Endothelial cell of umbilical vein (primary cell): ENCODE data around the gene FLNB. TPM values are rescaled to one million over a fixed set of nuclear protein-coding genes. Genes with fewer than 3 reads are reported as not detected.

Source experiments
- BruUV-seq: library from RNA; stranded (reverse); fragments of 400-500 nt; replicated peaks from 2 replicates; lab custom pipeline; 2021; lab: Mats Ljungman, UMichigan
- CTCF ChIA-PET: fragments of 300-600, 350-600 bp; sonication (Branson Sonifier 250); formaldehyde crosslinking; loops from one replicate; lab custom pipeline; 2021; ENCODE audit warnings: antibody characterized with exemption, inconsistent platforms; lab: Charles Lee
- POLR2A ChIA-PET: fragments of 300-600, 350-600 bp; sonication (Branson Sonifier 250); formaldehyde crosslinking; loops from one replicate; lab custom pipeline; 2021; ENCODE audit warnings: antibody characterized with exemption, inconsistent platforms; lab: Charles Lee
- DNase-seq: peaks from one replicate; pipeline ENCODE4 v3.0.0-alpha.2; 2011; ENCODE audit warnings: low read depth, low spot score
- FAIRE-seq: peaks from 2 replicates; lab custom pipeline; 2011; peaks lifted over from hg19 to GRCh38; lab: Jason Lieb, UNC
- H2AFZ ChIP-seq: 2 replicates; pipeline ENCODE4 v1.6.0; 2012; ENCODE audit warnings: low read depth, low read length, control low read depth, inconsistent platforms
- H3K27ac ChIP-seq: 2 replicates; pipeline ENCODE4 v1.5.1; 2011; ENCODE audit warnings: low read depth, mild to moderate bottlenecking, control low read depth, low read length, moderate library complexity; ENCODE audit not compliant: insufficient read depth
- H3K27me3 ChIP-seq, 2 experiments: 2 replicates each; pipeline versions ENCODE4 v1.6.0 to v1.6.1; 2011; ENCODE audit warnings: low read length in 2 of 2, mixed read lengths in 1 of 2; ENCODE audit not compliant: control insufficient read depth in 2 of 2, insufficient read depth in 2 of 2
- H3K36me3 ChIP-seq, 2 experiments: 2 replicates in 1 of 2; 3 replicates in 1 of 2; pipeline ENCODE4 v1.5.1; 2011; ENCODE audit warnings: low read length in 2 of 2, mild to moderate bottlenecking in 1 of 2, moderate library complexity in 1 of 2; ENCODE audit not compliant: control insufficient read depth in 2 of 2, insufficient read depth in 2 of 2; ENCODE audit errors: extremely low read depth in 1 of 2
- H3K4me1 ChIP-seq: 3 replicates; pipeline ENCODE4 v1.5.1; 2011; ENCODE audit warnings: mild to moderate bottlenecking, low read length; ENCODE audit not compliant: control insufficient read depth, insufficient read depth; ENCODE audit errors: extremely low read depth
- H3K4me2 ChIP-seq: 2 replicates; pipeline ENCODE4 v1.6.1; 2011; ENCODE audit warnings: low read length, control low read depth, mixed read lengths; ENCODE audit not compliant: insufficient read depth
- H3K4me3 ChIP-seq, 3 experiments: fragments of 200-600 bp in 1 of 3; sonication (generic), shearing (Covaris generic) in 1 of 3; replicated peaks in 1 of 3; 2 replicates each; pipeline ENCODE4 v1.5.1; 2011 to 2016; ENCODE audit warnings: control low read depth in 3 of 3, low read length in 3 of 3, mild to moderate bottlenecking in 2 of 3, inconsistent platforms in 1 of 3, low read depth in 1 of 3, moderate library complexity in 1 of 3; ENCODE audit not compliant: insufficient read depth in 1 of 3
- H3K79me2 ChIP-seq: 2 replicates; pipeline ENCODE4 v1.6.0; 2012; ENCODE audit warnings: low read length, inconsistent platforms; ENCODE audit not compliant: control insufficient read depth, insufficient read depth
- H3K9ac ChIP-seq: replicated peaks from 2 replicates; pipeline ENCODE3; 2011; ENCODE audit warnings: low read length, control low read depth; ENCODE audit not compliant: insufficient read depth; ENCODE audit errors: extremely low read depth
- H3K9me1 ChIP-seq: replicated peaks from 3 replicates; pipeline ENCODE4 v1.6.0; 2011; ENCODE audit warnings: mild to moderate bottlenecking, low read length; ENCODE audit not compliant: control insufficient read depth, insufficient read depth; ENCODE audit errors: extremely low read depth
- H3K9me3 ChIP-seq: replicated peaks from 2 replicates; pipeline ENCODE4 v1.5.1; 2012; ENCODE audit warnings: low read length, inconsistent platforms; ENCODE audit not compliant: control insufficient read depth, insufficient read depth
- H4K20me1 ChIP-seq: replicated peaks from 2 replicates; pipeline ENCODE3; 2011; ENCODE audit warnings: mild to moderate bottlenecking, low read length; ENCODE audit not compliant: control insufficient read depth, insufficient read depth; ENCODE audit errors: extremely low read depth
- EZH2 ChIP-seq: IDR thresholded peaks from 2 replicates; pipeline ENCODE4 v1.6.1; 2012; ENCODE audit warnings: borderline replicate concordance, low read depth, mild to moderate bottlenecking, moderate library complexity, low read length, inconsistent platforms; ENCODE audit not compliant: severe bottlenecking
- FOS ChIP-seq: IDR thresholded peaks from 2 replicates; pipeline ENCODE4 v1.6.1; 2011; ENCODE audit warnings: mild to moderate bottlenecking, low read length, moderate library complexity, borderline replicate concordance; ENCODE audit not compliant: insufficient read depth
- GATA2 ChIP-seq: IDR thresholded peaks from 2 replicates; pipeline ENCODE4 v1.7.0; 2011; ENCODE audit warnings: low read depth, mild to moderate bottlenecking, moderate library complexity, mixed read lengths, low read length; ENCODE audit not compliant: insufficient read length, insufficient read depth
- JUN ChIP-seq: IDR thresholded peaks from 2 replicates; pipeline ENCODE4 v1.6.1; 2011; ENCODE audit warnings: borderline replicate concordance, low read depth; ENCODE audit not compliant: insufficient read length, insufficient read depth
- MYC ChIP-seq: IDR thresholded peaks from one replicate; pipeline ENCODE4 v1.6.1; 2011; ENCODE audit warnings: mild to moderate bottlenecking, low read depth, low read length
- POLR2A ChIP-seq: IDR thresholded peaks from 2 replicates; pipeline ENCODE4 v1.6.1; 2012; ENCODE audit warnings: low read depth, mild to moderate bottlenecking, control low read depth, low read length
- POLR2AphosphoS5 ChIP-seq: IDR thresholded peaks from 2 replicates; pipeline ENCODE4 v1.6.1; 2012; ENCODE audit warnings: low read depth, mild to moderate bottlenecking, control low read depth, low read length, moderate library complexity; ENCODE audit not compliant: insufficient read depth
- dilution Hi-C: fragments of 300-500 bp; cut with MboI; formaldehyde crosslinking; loops from one replicate; pipeline ENCODE4 v1.15.0; 2019; ENCODE audit warnings: low sequenced_read_pairs; ENCODE audit not compliant: extremely low pct_ligation_motif_present
- intact Hi-C: fragments of 100-400 bp; cut with micrococcal nuclease; formaldehyde crosslinking; loops from one replicate; pipeline ENCODE4 v1.10.0; 2022
- polyA plus RNA-seq, 4 experiments: library from polyadenylated mRNA; depleted of rRNA in 3 of 4; stranded (reverse) in 3 of 4; unstranded in 1 of 4; fragments of >200 nt; gene quantifications; 2 replicates each; pipeline versions ENCODE4 v1.2.1 to v1.2.3, GENCODE V29; 2011 to 2012; ENCODE audit warnings: missing spikeins in 1 of 4
- total RNA-seq: library from RNA; stranded (reverse); gene quantifications from 2 replicates; pipeline ENCODE4 v1.2.3, GENCODE V29; 2021
- TF ChIP-seq, protein P1 (sequence below): IDR thresholded peaks from 2 replicates; pipeline ENCODE4 v1.6.1; 2011; ENCODE audit not compliant: insufficient read depth, insufficient read length
- TF ChIP-seq, protein P2 (sequence below), 2 donors: IDR thresholded peaks; 1 replicate in 1 of 2; 2 replicates in 1 of 2; pipeline ENCODE4 v1.5.1; 2011; ENCODE audit warnings: low read length in 2 of 2, mild to moderate bottlenecking in 2 of 2, moderate library complexity in 2 of 2, control low read depth in 1 of 2, inconsistent platforms in 1 of 2, low read depth in 1 of 2; ENCODE audit not compliant: insufficient read depth in 1 of 2; ENCODE audit errors: extremely low read depth in 1 of 2

FLNB gene
- total and polyA plus RNA-seq, 2 donors (not counting 3 experiments of a cell fraction or from before 2014, with no cell fraction given) = 479 to 670 TPM

DNA sequence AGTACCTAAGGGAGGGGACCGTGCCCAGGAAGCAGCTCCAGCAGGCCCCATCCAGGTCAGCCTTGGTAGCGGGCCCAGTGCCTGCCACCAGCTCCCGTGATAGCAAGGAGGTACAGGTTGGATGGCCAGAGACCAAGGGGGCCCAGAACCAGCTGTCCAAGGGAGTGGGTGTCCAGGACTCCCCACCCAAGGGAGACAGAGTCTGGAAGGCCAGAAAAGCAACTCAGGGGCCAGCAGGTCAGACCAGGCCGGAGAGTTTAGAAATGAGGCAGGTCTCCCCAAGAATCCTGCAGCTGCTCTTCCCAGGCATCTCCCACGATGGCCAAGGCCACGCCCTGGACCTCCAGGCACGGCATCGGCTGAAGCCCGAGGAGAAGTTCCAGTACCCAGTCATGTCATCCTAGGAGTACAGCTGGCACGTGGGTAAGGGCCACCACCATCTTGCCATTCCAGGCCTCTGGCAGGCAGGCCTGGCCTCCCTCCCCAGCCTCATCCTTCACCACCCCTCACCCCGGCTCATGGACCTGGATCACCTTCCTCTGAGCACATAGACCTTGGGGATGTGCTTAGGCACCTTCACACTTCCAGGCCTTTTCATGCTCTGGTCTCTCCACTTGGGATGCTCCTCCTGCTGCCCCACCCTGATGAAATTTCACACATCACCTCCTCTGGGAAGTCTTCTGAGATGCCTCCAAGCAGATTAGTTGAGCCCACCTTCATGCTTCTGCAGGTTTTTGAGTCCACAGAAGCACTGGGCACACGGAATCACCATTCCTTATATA lies 172.1 kb downstream of the FLNB start:
- H3K27ac ChIP-seq = no peak overlapping the region
- POLR2A ChIA-PET = no interaction called here
- H3K4me3 ChIP-seq = no peak overlapping the region
- TF ChIP-seq JUN (no peak), POLR2AphosphoS5 (no peak), GATA2 (no peak), POLR2A (no peak), FOS (no peak), EZH2 (no peak), MYC (no peak)
- TF ChIP-seq, protein P1, sequence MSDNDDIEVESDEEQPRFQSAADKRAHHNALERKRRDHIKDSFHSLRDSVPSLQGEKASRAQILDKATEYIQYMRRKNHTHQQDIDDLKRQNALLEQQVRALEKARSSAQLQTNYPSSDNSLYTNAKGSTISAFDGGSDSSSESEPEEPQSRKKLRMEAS = no peak
- TF ChIP-seq, protein P2, sequence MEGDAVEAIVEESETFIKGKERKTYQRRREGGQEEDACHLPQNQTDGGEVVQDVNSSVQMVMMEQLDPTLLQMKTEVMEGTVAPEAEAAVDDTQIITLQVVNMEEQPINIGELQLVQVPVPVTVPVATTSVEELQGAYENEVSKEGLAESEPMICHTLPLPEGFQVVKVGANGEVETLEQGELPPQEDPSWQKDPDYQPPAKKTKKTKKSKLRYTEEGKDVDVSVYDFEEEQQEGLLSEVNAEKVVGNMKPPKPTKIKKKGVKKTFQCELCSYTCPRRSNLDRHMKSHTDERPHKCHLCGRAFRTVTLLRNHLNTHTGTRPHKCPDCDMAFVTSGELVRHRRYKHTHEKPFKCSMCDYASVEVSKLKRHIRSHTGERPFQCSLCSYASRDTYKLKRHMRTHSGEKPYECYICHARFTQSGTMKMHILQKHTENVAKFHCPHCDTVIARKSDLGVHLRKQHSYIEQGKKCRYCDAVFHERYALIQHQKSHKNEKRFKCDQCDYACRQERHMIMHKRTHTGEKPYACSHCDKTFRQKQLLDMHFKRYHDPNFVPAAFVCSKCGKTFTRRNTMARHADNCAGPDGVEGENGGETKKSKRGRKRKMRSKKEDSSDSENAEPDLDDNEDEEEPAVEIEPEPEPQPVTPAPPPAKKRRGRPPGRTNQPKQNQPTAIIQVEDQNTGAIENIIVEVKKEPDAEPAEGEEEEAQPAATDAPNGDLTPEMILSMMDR (IDR thresholded peaks at IDR 0.05; ENCODE audit: extremely low read depth in 1 of 2, insufficient read depth in 1 of 2, low read depth in 1 of 2, low read length in 2 of 2) = no peak
- no peaks in the 10 kb centered on the region for H3K36me3 ChIP-seq
- BruUV-seq = no TSS peak
- dilution Hi-C loops = no loop called here
- no peak overlapping the region for H3K4me2 ChIP-seq
- no peaks in the 10 kb centered on the region for H3K27me3 ChIP-seq
- H3K9ac ChIP-seq = no peak overlapping the region
- no peak overlapping the region for H2AFZ ChIP-seq
- H3K79me2 ChIP-seq = no peaks in the 10 kb centered on the region
- FAIRE-seq (no peak), DNase-seq (no peak)
- CTCF ChIA-PET = interaction anchor here (1.3 to 6.6 kb wide), 4 partner anchors 9 to 126 kb away, joined by 5 to 80 read pairs (median 34); partner anchors contain the start of genes HTD2 and RPP14
- intact Hi-C loops = no loop called here
- H3K9me3 ChIP-seq = no peaks in the 10 kb centered on the region
- no peaks in the 10 kb centered on the region for H3K9me1 ChIP-seq
- H3K4me1 ChIP-seq = peaks cover 10% of the 10 kb centered on the region
- H4K20me1 ChIP-seq = no peaks in the 10 kb centered on the region
